H9 (cell line): Measurements from ENCODE around the gene MYLK3. TPM values are rescaled to one million over a fixed set of nuclear protein-coding genes. Genes with fewer than 3 reads are reported as not detected.
A peak's percentile ranks its signal among the peaks of the same experiment; 100 is the strongest.

Experiments used
- DNase-seq: peaks from one replicate; pipeline ENCODE4 v3.0.0-alpha.2; 2017
- H2AFZ ChIP-seq: one replicate; pipeline ENCODE4 v1.6.1; 2013; ENCODE audit warnings: mild to moderate bottlenecking, low read length, control low read depth, moderate library complexity
- H2AK5ac ChIP-seq: 2 replicates; pipeline ENCODE4 v1.6.1; 2013; ENCODE audit warnings: low read length, control low read depth, mixed read lengths; ENCODE audit not compliant: insufficient read length
- H2BK120ac ChIP-seq: one replicate; pipeline ENCODE4 v1.6.1; 2013; ENCODE audit warnings: low read depth, mild to moderate bottlenecking, low read length, control low read depth, inconsistent platforms; ENCODE audit not compliant: poor library complexity, severe bottlenecking
- H2BK12ac ChIP-seq: 2 replicates; pipeline ENCODE4 v1.6.1; 2013; ENCODE audit warnings: low read length, control low read depth, mixed read lengths, low read depth; ENCODE audit not compliant: insufficient read length
- H2BK15ac ChIP-seq: 2 replicates; pipeline ENCODE4 v1.6.1; 2013; ENCODE audit warnings: low read depth, low read length, control low read depth
- H2BK20ac ChIP-seq: one replicate; pipeline ENCODE4 v1.6.1; 2013; ENCODE audit warnings: low read depth, mild to moderate bottlenecking, low read length, control low read depth, inconsistent platforms; ENCODE audit not compliant: poor library complexity, severe bottlenecking
- H2BK5ac ChIP-seq: 2 replicates; pipeline ENCODE4 v1.6.1; 2013; ENCODE audit warnings: low read length, control low read depth, mixed read lengths; ENCODE audit not compliant: insufficient read length
- H3K14ac ChIP-seq: 2 replicates; pipeline ENCODE4 v1.6.1; 2013; ENCODE audit warnings: low read length, control low read depth; ENCODE audit not compliant: insufficient read depth
- H3K18ac ChIP-seq: 2 replicates; pipeline ENCODE4 v1.6.1; 2013; ENCODE audit warnings: low read depth, mild to moderate bottlenecking, mixed read lengths, low read length, control low read depth; ENCODE audit not compliant: insufficient read length
- H3K23ac ChIP-seq: 2 replicates; pipeline ENCODE4 v1.6.1; 2013; ENCODE audit warnings: low read length, control low read depth, mixed read lengths, low read depth; ENCODE audit not compliant: insufficient read length
- H3K23me2 ChIP-seq: 2 replicates; pipeline ENCODE4 v1.6.1; 2013; ENCODE audit warnings: low read depth, mild to moderate bottlenecking, mixed read lengths, low read length, control low read depth; ENCODE audit not compliant: insufficient read length, poor library complexity, severe bottlenecking
- H3K27ac ChIP-seq: 2 replicates; pipeline ENCODE4 v1.5.1; 2013; ENCODE audit warnings: low read length, control low read depth, mixed read lengths, low read depth; ENCODE audit not compliant: insufficient read length
- H3K27me3 ChIP-seq: 2 replicates; pipeline ENCODE4 v1.6.1; 2013; ENCODE audit warnings: low read length, control low read depth, inconsistent platforms; ENCODE audit not compliant: insufficient read depth
- H3K4ac ChIP-seq: 2 replicates; pipeline ENCODE4 v1.6.1; 2013; ENCODE audit warnings: low read depth, mild to moderate bottlenecking, control low read depth, inconsistent platforms, low read length, moderate library complexity
- H3K4me1 ChIP-seq: 2 replicates; pipeline ENCODE4 v1.6.1; 2013; ENCODE audit warnings: low read length, control low read depth, inconsistent platforms; ENCODE audit not compliant: insufficient read depth
- H3K4me2 ChIP-seq: 2 replicates; pipeline ENCODE4 v1.6.1; 2013; ENCODE audit warnings: low read length, control low read depth, mixed read lengths; ENCODE audit not compliant: insufficient read length, insufficient read depth
- H3K56ac ChIP-seq: 2 replicates; pipeline ENCODE4 v1.6.1; 2013; ENCODE audit warnings: low read depth, mild to moderate bottlenecking, mixed read lengths, low read length, control low read depth; ENCODE audit not compliant: insufficient read length
- H3K79me1 ChIP-seq: 2 replicates; pipeline ENCODE4 v1.6.1; 2013; ENCODE audit warnings: low read depth, mild to moderate bottlenecking, moderate library complexity, low read length, control low read depth, inconsistent platforms; ENCODE audit not compliant: insufficient read depth, poor library complexity, severe bottlenecking
- H3K79me2 ChIP-seq: 2 replicates; pipeline ENCODE4 v1.6.1; 2013; ENCODE audit warnings: low read length, control low read depth, inconsistent platforms; ENCODE audit not compliant: insufficient read depth
- H3K9ac ChIP-seq: 2 replicates; pipeline ENCODE4 v1.6.1; 2013; ENCODE audit warnings: low read length, control low read depth, mixed read lengths; ENCODE audit not compliant: insufficient read length; ENCODE audit errors: extremely low read depth
- H3K9me3 ChIP-seq: one replicate; pipeline ENCODE4 v1.6.1; 2013; ENCODE audit warnings: low read depth, low read length, inconsistent platforms; ENCODE audit not compliant: control insufficient read depth
- H3T11ph ChIP-seq: one replicate; pipeline ENCODE4 v1.6.1; 2013; ENCODE audit warnings: mild to moderate bottlenecking, low read length, control low read depth, inconsistent platforms
- H4K20me1 ChIP-seq: one replicate; pipeline ENCODE4 v1.6.1; 2013; ENCODE audit not compliant: control insufficient read depth, insufficient read length, insufficient read depth
- H4K5ac ChIP-seq: 2 replicates; pipeline ENCODE4 v1.6.1; 2013; ENCODE audit warnings: low read depth, mild to moderate bottlenecking, mixed read lengths, low read length, control low read depth; ENCODE audit not compliant: insufficient read length
- H4K8ac ChIP-seq: replicated peaks from 2 replicates; pipeline ENCODE4 v1.6.1; 2013; ENCODE audit warnings: low read length, control low read depth, mixed read lengths, low read depth; ENCODE audit not compliant: insufficient read length
- H4K91ac ChIP-seq: 2 replicates; pipeline ENCODE4 v1.6.1; 2013; ENCODE audit warnings: low read depth, mild to moderate bottlenecking, moderate library complexity, mixed read lengths, low read length, control low read depth; ENCODE audit not compliant: insufficient read length
- H3K27ac Mint-ChIP-seq, 3 experiments: 2 replicates in 2 of 3; 3 replicates in 1 of 3; pipeline ENCODE4 v1.8.0; 2020 to 2021; ENCODE audit warnings: mixed read lengths in 3 of 3, mild to moderate bottlenecking in 1 of 3, moderate library complexity in 1 of 3
- H3K27me3 Mint-ChIP-seq: 2 replicates; pipeline ENCODE4 v1.8.0; 2021; ENCODE audit warnings: low read depth, mild to moderate bottlenecking, moderate library complexity, mixed read lengths
- H3K36me3 Mint-ChIP-seq, 3 experiments: 2 replicates in 2 of 3; 3 replicates in 1 of 3; pipeline ENCODE4 v1.8.0; 2020 to 2021; ENCODE audit warnings: low read depth in 3 of 3, mixed read lengths in 3 of 3; ENCODE audit not compliant: insufficient read depth in 1 of 3
- H3K4me1 Mint-ChIP-seq, 2 experiments: 2 replicates each; pipeline ENCODE4 v1.8.0; 2020; ENCODE audit warnings: mixed read lengths in 2 of 2
- H3K4me3 Mint-ChIP-seq, 2 experiments: 2 replicates in 1 of 2; 3 replicates in 1 of 2; pipeline ENCODE4 v1.8.0; 2020 to 2021; ENCODE audit warnings: mild to moderate bottlenecking in 2 of 2, mixed read lengths in 2 of 2, moderate library complexity in 1 of 2
- H3K9me3 Mint-ChIP-seq, 2 experiments: 2 replicates in 1 of 2; 3 replicates in 1 of 2; pipeline ENCODE4 v1.8.0; 2020; ENCODE audit warnings: mild to moderate bottlenecking in 2 of 2, mixed read lengths in 2 of 2, moderate library complexity in 1 of 2
- CTCF ChIP-seq: fragments of 200-600 bp; sonication (generic); conservative IDR thresholded peaks from 3 replicates; pipeline ENCODE4 v1.8.0; 2021; ENCODE audit warnings: antibody characterized with exemption, mild to moderate bottlenecking
- WGBS: extraction: QIAGEN DNeasy Blood & Tissue Kit; methylation state at CpG from one replicate; pipeline ENCODE4 v1.1.7; 2013; ENCODE audit warnings: missing lambda C conversion rate, low lambda C conversion rate, mixed read lengths; ENCODE audit not compliant: insufficient read length; ENCODE audit errors: extremely low coverage; 5-methylcytosine and 5-hydroxymethylcytosine counted together
- total RNA-seq: library from RNA; stranded (reverse); gene quantifications from 2 replicates; pipeline ENCODE4 v1.2.1, GENCODE V29; 2021

The MYLK3 gene
- total RNA-seq, 1 experiment from 2014 or later, result 0.90 TPM

DNA sequence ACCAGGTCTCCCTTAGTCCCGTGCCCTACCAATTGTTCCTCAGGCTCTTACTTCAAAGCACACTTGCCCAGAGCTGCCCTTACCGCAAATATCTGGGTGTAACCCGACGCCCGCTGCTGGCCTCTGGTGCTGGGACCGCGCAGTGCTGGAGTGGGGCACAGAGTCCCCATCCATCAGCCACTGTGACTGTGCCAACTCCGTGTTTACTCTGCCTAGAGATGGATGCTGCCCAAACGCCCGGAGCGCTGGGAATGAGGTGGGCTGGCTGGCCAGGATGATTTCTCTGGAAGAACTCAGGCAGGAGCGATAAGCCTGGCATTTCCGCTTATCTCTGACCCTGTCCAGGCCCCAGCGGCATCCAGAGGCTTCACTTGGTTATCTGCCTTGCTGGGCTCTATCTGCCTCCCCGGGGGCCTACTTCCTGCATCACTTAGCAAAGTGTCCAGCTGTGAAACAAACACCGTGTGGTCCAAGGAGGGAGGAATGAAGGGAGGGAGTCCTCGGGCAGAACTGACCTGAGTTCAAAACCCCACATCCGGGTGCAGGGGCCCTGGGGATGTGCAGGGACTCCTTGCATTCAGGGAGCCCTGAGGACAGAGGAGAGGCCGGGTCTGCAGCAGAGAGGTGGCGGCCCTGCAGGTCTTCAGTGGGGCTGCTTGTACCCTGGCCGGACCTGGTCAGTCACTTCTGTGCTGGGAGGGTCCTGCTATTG, 9.4 kb upstream of the MYLK3 start:
- Histone ChIP-seq H3K27ac (no peak overlapping the region), H2AK5ac (no peak overlapping the region), H3K9ac (no peak overlapping the region), H2BK15ac (no peak overlapping the region), H2AFZ (no peak overlapping the region), H3K79me1 (no peaks in the 10 kb centered on the region), H4K5ac (no peak overlapping the region), H3K23me2 (no peaks in the 10 kb centered on the region), H3K4me1 (no peaks in the 10 kb centered on the region; the same call in 1 of the 2 replicates), H3K23ac (no peak overlapping the region), H2BK20ac (no peak overlapping the region), H3K4ac (no peak overlapping the region), H3K14ac (no peak overlapping the region), H3K18ac (no peak overlapping the region), H3T11ph (no peak overlapping the region), H3K79me2 (no peaks in the 10 kb centered on the region), H2BK120ac (no peak overlapping the region), H4K8ac (no peak overlapping the region), H2BK12ac (no peak overlapping the region), H3K4me2 (no peak overlapping the region), H4K91ac (no peak overlapping the region), H2BK5ac (no peak overlapping the region), H3K27me3 (no peaks in the 10 kb centered on the region), H3K9me3 (no peaks in the 10 kb centered on the region), H3K56ac (no peak overlapping the region), H4K20me1 (no peaks in the 10 kb centered on the region)
- WGBS, result no CpG with 5 or more reads among the region's 21 CpGs
- Mint-ChIP-seq H3K4me1 (peaks cover 24 to 34% of the 10 kb centered on the region in 2 experiments), H3K9me3 (no peaks in the 10 kb centered on the region), H3K27me3 (no peaks in the 10 kb centered on the region; the same call in 1 of the 2 replicates), H3K4me3 (no peak overlapping the region), H3K36me3 (no peaks in the 10 kb centered on the region), H3K27ac (peak overlapping the region in 1 of 3 experiments; percentile 80; a peak in 1 of 7 replicates)
- no peak for DNase-seq
- TF ChIP-seq CTCF, result no peak
